Measurements from ENCODE around the gene SLC16A11. TPM values are rescaled to one million over a fixed set of nuclear protein-coding genes. Genes with fewer than 3 reads are reported as not detected.
"Not testable (repeated sequence)": the region's sequence is repeated elsewhere in the genome, so short reads cannot be mapped to it uniquely, and the experiment has no call there.

The SLC16A11 gene
- polyA plus RNA-seq (0.09 TPM in 1 of 3 replicates, not detected in the others), polyA minus RNA-seq (not detected in 3 replicates)
- not detected for polyA plus RNA-seq (2011; ENCODE audit: low read depth)
- not detected in 2 replicates for polyA plus RNA-seq (2011; cell fraction: cytosol; rRNA removed)
- polyA plus RNA-seq (2011; cell fraction: nucleus; rRNA removed) = not detected in 2 replicates
- polyA plus RNA-seq (2012; ENCODE audit: low replicate concordance) = 0.21 and 0.23 TPM in 2 replicates
- polyA minus RNA-seq (2011; cell fraction: cytosol; rRNA and poly(A)+ RNA removed) = not detected
- polyA minus RNA-seq (2011; cell fraction: nucleus; rRNA and poly(A)+ RNA removed) = not detected in 2 replicates

- H2AFZ ChIP-seq (ENCODE audit: control insufficient read depth, low read length) = peak within 1 kb of the TSS; percentile 43
- DNase-seq (ENCODE audit: low read depth, low spot score) (no peak), FAIRE-seq (no peak)
- H3K36me3 ChIP-seq (ENCODE audit: control insufficient read depth in 2 of 2, extremely low read depth in 1 of 2, insufficient read depth in 2 of 2, low read length in 2 of 2) = no peaks in the 10 kb centered on the region
- H3K4me3 ChIP-seq (ENCODE audit: control insufficient read depth in 2 of 3, extremely low read depth in 1 of 3, insufficient read depth in 2 of 3, low read depth in 1 of 3, low read length in 3 of 3) = peak within 1 kb of the TSS; percentile 21 to 46 (median 35)
- no peaks in the 10 kb centered on the region for H3K9me1 ChIP-seq (ENCODE audit: control insufficient read depth, extremely low read depth, insufficient read depth, low read length)
- H3K4me1 ChIP-seq (ENCODE audit: control insufficient read depth, extremely low read depth, insufficient read depth, low read length) = peaks cover 31% of the 10 kb centered on the region
- no peaks in the 10 kb centered on the region for H3K9me3 ChIP-seq (ENCODE audit: control insufficient read depth, low read depth, low read length)
- dilution Hi-C loops (cut with MboI; ENCODE audit: extremely low pct_ligation_motif_present, low sequenced_read_pairs) = no loop called here
- H3K4me2 ChIP-seq (ENCODE audit: control insufficient read depth, extremely low read depth, insufficient read depth, low read depth, low read length) = peak within 1 kb of the TSS; percentile 60
- no peak for TF ChIP-seq EZH2 (IDR thresholded peaks at IDR 0.05; ENCODE audit: low read length)
- TF ChIP-seq CTCF (optimal IDR thresholded peaks at IDR 0.05 in 1 of 3, IDR thresholded peaks at IDR 0.05 in 1 of 3, conservative IDR thresholded peaks at IDR 0.05 in 1 of 3; ENCODE audit: extremely low read depth in 1 of 3, insufficient read depth in 2 of 3, low read length in 3 of 3) = no peak
- no peaks in the 10 kb centered on the region for H4K20me1 ChIP-seq (ENCODE audit: control insufficient read depth, extremely low read depth, insufficient read depth, low read length)
- peaks cover 21% of the 10 kb centered on the region for H3K27me3 ChIP-seq (ENCODE audit: control insufficient read depth, extremely low read depth, insufficient read depth, low read length)
- H3K27ac ChIP-seq (ENCODE audit: control insufficient read depth, insufficient read depth, low read length) = no peak within 1 kb of the TSS
- no peaks in the 10 kb centered on the region for H3K79me2 ChIP-seq (ENCODE audit: control insufficient read depth, insufficient read depth, low read length)
- H3K9ac ChIP-seq (ENCODE audit: control insufficient read depth, extremely low read depth, insufficient read depth, low read length) = peak within 1 kb of the TSS; percentile 37
Observed at GRCh38 chr17:7043497-7044198, at the start of gene SLC16A11. SLC16A11 (minus strand) TSS chr17:7044092; CDS start chr17:7043513, 579 bp downstream.

- H3K9me1 ChIP-seq (ENCODE audit: control insufficient read depth, extremely low read depth, insufficient read depth, low read length); dilution Hi-C loops (cut with MboI; ENCODE audit: extremely low pct_ligation_motif_present, low sequenced_read_pairs); H2AFZ ChIP-seq (ENCODE audit: control insufficient read depth, low read length); H3K9ac ChIP-seq (ENCODE audit: control insufficient read depth, extremely low read depth, insufficient read depth, low read length); DNase-seq (ENCODE audit: low read depth, low spot score); FAIRE-seq; H3K27me3 ChIP-seq (ENCODE audit: control insufficient read depth, extremely low read depth, insufficient read depth, low read length); H3K4me3 ChIP-seq (ENCODE audit: control insufficient read depth in 2 of 3, extremely low read depth in 1 of 3, insufficient read depth in 2 of 3, low read depth in 1 of 3, low read length in 3 of 3); H3K4me2 ChIP-seq (ENCODE audit: control insufficient read depth, extremely low read depth, insufficient read depth, low read depth, low read length); H3K79me2 ChIP-seq (ENCODE audit: control insufficient read depth, insufficient read depth, low read length); H3K9me3 ChIP-seq (ENCODE audit: control insufficient read depth, low read depth, low read length); H3K27ac ChIP-seq (ENCODE audit: control insufficient read depth, insufficient read depth, low read length); H3K36me3 ChIP-seq (ENCODE audit: control insufficient read depth in 2 of 2, extremely low read depth in 1 of 2, insufficient read depth in 2 of 2, low read length in 2 of 2); H4K20me1 ChIP-seq (ENCODE audit: control insufficient read depth, extremely low read depth, insufficient read depth, low read length): not testable (repeated sequence)
- peaks cover 10% of the 10 kb centered on the region for H3K4me1 ChIP-seq (ENCODE audit: control insufficient read depth, extremely low read depth, insufficient read depth, low read length)
Observed at GRCh38 chr17:7091311-7092005, 47.6 kb upstream of the SLC16A11 start.

GRCh38 chr17:7089570-7089969, 45.7 kb upstream of the SLC16A11 start:
- FAIRE-seq; H3K79me2 ChIP-seq (ENCODE audit: control insufficient read depth, insufficient read depth, low read length); H3K36me3 ChIP-seq (ENCODE audit: control insufficient read depth in 2 of 2, extremely low read depth in 1 of 2, insufficient read depth in 2 of 2, low read length in 2 of 2); H3K27me3 ChIP-seq (ENCODE audit: control insufficient read depth, extremely low read depth, insufficient read depth, low read length); H3K9ac ChIP-seq (ENCODE audit: control insufficient read depth, extremely low read depth, insufficient read depth, low read length); H3K4me3 ChIP-seq (ENCODE audit: control insufficient read depth in 2 of 3, extremely low read depth in 1 of 3, insufficient read depth in 2 of 3, low read depth in 1 of 3, low read length in 3 of 3); DNase-seq (ENCODE audit: low read depth, low spot score); dilution Hi-C loops (cut with MboI; ENCODE audit: extremely low pct_ligation_motif_present, low sequenced_read_pairs); H3K4me2 ChIP-seq (ENCODE audit: control insufficient read depth, extremely low read depth, insufficient read depth, low read depth, low read length); H4K20me1 ChIP-seq (ENCODE audit: control insufficient read depth, extremely low read depth, insufficient read depth, low read length); H3K9me3 ChIP-seq (ENCODE audit: control insufficient read depth, low read depth, low read length); H2AFZ ChIP-seq (ENCODE audit: control insufficient read depth, low read length); H3K27ac ChIP-seq (ENCODE audit: control insufficient read depth, insufficient read depth, low read length); H3K9me1 ChIP-seq (ENCODE audit: control insufficient read depth, extremely low read depth, insufficient read depth, low read length): not testable (repeated sequence)
- H3K4me1 ChIP-seq (ENCODE audit: control insufficient read depth, extremely low read depth, insufficient read depth, low read length) = peaks cover 10% of the 10 kb centered on the region

- H3K9me1 ChIP-seq (ENCODE audit: control insufficient read depth, extremely low read depth, insufficient read depth, low read length); H2AFZ ChIP-seq (ENCODE audit: control insufficient read depth, low read length); H3K27me3 ChIP-seq (ENCODE audit: control insufficient read depth, extremely low read depth, insufficient read depth, low read length); DNase-seq (ENCODE audit: low read depth, low spot score); H3K4me3 ChIP-seq (ENCODE audit: control insufficient read depth in 2 of 3, extremely low read depth in 1 of 3, insufficient read depth in 2 of 3, low read depth in 1 of 3, low read length in 3 of 3); H3K9me3 ChIP-seq (ENCODE audit: control insufficient read depth, low read depth, low read length); H3K9ac ChIP-seq (ENCODE audit: control insufficient read depth, extremely low read depth, insufficient read depth, low read length); H4K20me1 ChIP-seq (ENCODE audit: control insufficient read depth, extremely low read depth, insufficient read depth, low read length); H3K27ac ChIP-seq (ENCODE audit: control insufficient read depth, insufficient read depth, low read length); H3K79me2 ChIP-seq (ENCODE audit: control insufficient read depth, insufficient read depth, low read length); H3K36me3 ChIP-seq (ENCODE audit: control insufficient read depth in 2 of 2, extremely low read depth in 1 of 2, insufficient read depth in 2 of 2, low read length in 2 of 2); dilution Hi-C loops (cut with MboI; ENCODE audit: extremely low pct_ligation_motif_present, low sequenced_read_pairs): not testable (repeated sequence)
- peak overlapping the region; percentile 13 for H3K4me2 ChIP-seq (ENCODE audit: control insufficient read depth, extremely low read depth, insufficient read depth, low read depth, low read length)
- FAIRE-seq = peak; percentile 71
- H3K4me1 ChIP-seq (ENCODE audit: control insufficient read depth, extremely low read depth, insufficient read depth, low read length) = peaks cover 10% of the 10 kb centered on the region
Observed at GRCh38 chr17:7088442-7088841, 44.5 kb upstream of the SLC16A11 start.

Data from keratinocyte (primary cell).